Esophagus (tissue), 2 donors: ENCODE results near the gene C10orf67. TPM values are rescaled to one million over a fixed set of nuclear protein-coding genes. Genes with fewer than 3 reads are reported as not detected.
A peak's percentile ranks its signal among the peaks of the same experiment; 100 is the strongest.
"Not testable (repeated sequence)": the region's sequence is repeated elsewhere in the genome, so short reads cannot be mapped to it uniquely, and the experiment has no call there.

Source experiments
- H3K27ac ChIP-seq, 2 donors: one replicate each; pipeline ENCODE4 v1.5.1; 2013; ENCODE audit warnings: low read depth in 2 of 2, mild to moderate bottlenecking in 2 of 2, inconsistent platforms in 1 of 2, low read length in 1 of 2, moderate library complexity in 1 of 2
- H3K27me3 ChIP-seq, 2 donors: one replicate each; pipeline ENCODE4 v1.6.1; 2013; ENCODE audit warnings: low read length in 2 of 2, control low read depth in 1 of 2, mild to moderate bottlenecking in 1 of 2; ENCODE audit not compliant: insufficient read depth in 2 of 2, control insufficient read depth in 1 of 2
- H3K36me3 ChIP-seq, 2 donors: one replicate each; pipeline ENCODE4 v1.6.1; 2013; ENCODE audit warnings: low read length in 1 of 2; ENCODE audit not compliant: control insufficient read depth in 2 of 2, insufficient read depth in 2 of 2
- H3K4me1 ChIP-seq, 2 donors: one replicate each; pipeline ENCODE4 v1.6.1; 2013; ENCODE audit warnings: low read length in 1 of 2; ENCODE audit not compliant: control insufficient read depth in 2 of 2, insufficient read depth in 2 of 2
- H3K4me3 ChIP-seq, 2 donors: one replicate each; pipeline ENCODE4 v1.5.1; 2013; ENCODE audit warnings: low read length in 2 of 2, mild to moderate bottlenecking in 2 of 2, low read depth in 1 of 2, moderate library complexity in 1 of 2
- H3K9me3 ChIP-seq, 2 donors: one replicate each; pipeline ENCODE4 v1.6.1; 2013; ENCODE audit warnings: mild to moderate bottlenecking in 2 of 2, low read depth in 1 of 2, low read length in 1 of 2, moderate library complexity in 1 of 2; ENCODE audit not compliant: control insufficient read depth in 2 of 2, insufficient read depth in 1 of 2
- WGBS, 2 donors: extraction: QIAGEN DNeasy Blood & Tissue Kit; methylation state at CpG; one replicate each; pipeline ENCODE4 v1.1.7; 2013; 5-methylcytosine and 5-hydroxymethylcytosine counted together
- polyA plus RNA-seq, 2 donors: library from polyadenylated mRNA; stranded (reverse); fragments of 200-250 nt; gene quantifications; one replicate each; pipeline ENCODE4 v1.2.3, GENCODE V29; 2013
- donor health status: healthy with polysubstance abuse.
- donor health status: Bipolar disorder and iron deficiency.

C10orf67 gene
- under 1 TPM; 0.04 to 0.08 TPM for polyA plus RNA-seq

DNA sequence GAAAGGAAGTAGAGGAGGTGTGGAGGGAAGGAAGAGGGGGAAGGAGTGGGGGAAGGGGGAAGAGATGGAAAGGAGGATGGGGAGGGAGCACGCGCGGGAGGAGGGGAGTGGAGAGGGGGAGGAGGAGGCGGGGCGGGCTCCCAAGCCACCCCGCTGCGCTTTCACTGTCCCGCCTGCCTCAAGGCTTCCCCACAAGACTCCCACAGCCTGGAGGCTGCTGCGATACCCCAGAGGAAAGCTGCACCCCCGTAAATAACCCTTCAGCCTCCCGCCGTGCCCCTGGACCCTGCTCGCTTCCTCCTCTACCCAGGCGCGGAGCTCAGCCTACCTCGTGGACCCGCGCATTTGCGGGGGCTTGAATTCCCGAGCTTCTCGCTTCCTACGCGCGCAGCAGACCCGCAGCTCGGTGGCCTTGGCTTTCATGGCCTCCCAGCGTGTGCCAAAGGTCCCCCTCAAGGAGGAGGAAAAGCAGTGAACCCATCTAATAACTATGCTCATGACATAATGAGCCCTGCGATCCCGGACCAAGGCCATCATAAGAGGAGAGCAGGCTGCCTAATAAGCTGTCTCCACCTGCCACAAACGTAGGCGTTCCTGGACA, at the start of gene C10orf67:
Gene C10orf67 (minus strand): TSS at position 557 of the 601 bp plus-strand sequence. CDS start 23 bp downstream, at position 534.
- Histone ChIP-seq H3K36me3 (no peaks in the 10 kb centered on the region), H3K27me3 (no peaks in the 10 kb centered on the region), H3K4me3 (peak within 1 kb of the TSS; percentile 53), H3K9me3 (no peaks in the 10 kb centered on the region), H3K27ac (no peak within 1 kb of the TSS), H3K4me1 (no peaks in the 10 kb centered on the region)
- WGBS, 2 donors: 0 to 2% methylated on average over 24 to 31 of the region's 31 CpGs

DNA sequence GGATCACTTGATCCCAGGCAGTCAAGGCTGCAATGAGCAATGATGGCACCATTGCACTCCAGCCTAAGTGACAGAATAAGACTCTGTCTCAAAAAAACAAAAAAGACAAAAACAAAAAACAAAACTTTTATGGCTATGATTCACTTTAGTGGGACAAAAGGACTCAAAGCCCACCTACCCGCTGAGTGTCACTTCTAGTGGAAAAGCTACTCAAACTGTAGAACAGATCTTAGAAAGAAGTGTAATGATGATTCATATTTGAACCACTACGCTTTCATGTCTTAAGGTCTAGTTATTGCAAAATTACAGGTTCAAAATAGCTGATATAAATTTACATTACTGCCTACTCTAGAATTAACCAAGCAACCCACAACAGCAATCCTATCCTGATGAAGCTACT, 47.2 kb upstream of the C10orf67 start:
- no peak overlapping the region for H3K4me3 ChIP-seq
- H3K4me1 ChIP-seq: peaks cover 0 to 2% of the 10 kb centered on the region in 2 donors
- no peaks in the 10 kb centered on the region for H3K27me3 ChIP-seq
- no peak overlapping the region for H3K27ac ChIP-seq
- H3K9me3 ChIP-seq: no peaks in the 10 kb centered on the region
- H3K36me3 ChIP-seq: no peaks in the 10 kb centered on the region
- 66 to 91% methylated on average over 2 of the region's 2 CpGs for WGBS, 2 donors

DNA sequence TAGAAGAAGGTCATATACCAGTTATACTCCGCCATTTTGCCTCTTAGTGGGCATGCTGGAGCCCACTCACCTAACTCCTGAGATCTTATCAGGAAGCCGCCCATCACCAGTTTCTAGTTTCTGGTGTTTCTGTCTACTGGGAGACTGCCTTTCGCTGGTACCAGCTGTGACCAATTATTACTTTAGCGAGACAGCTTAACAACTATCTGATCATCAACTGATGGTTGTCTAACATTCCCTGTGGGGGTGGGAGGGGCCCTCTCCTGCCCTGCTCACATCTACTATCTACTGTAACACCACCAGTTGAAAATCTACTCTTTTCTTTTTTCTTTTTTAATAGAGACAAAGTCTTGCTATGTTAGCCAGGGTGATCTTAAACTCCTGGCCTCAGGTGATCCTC, 46.2 kb upstream of the C10orf67 start:
- Histone ChIP-seq H3K27me3 (no peaks in the 10 kb centered on the region), H3K9me3 (no peaks in the 10 kb centered on the region), H3K4me3 (no peak overlapping the region), H3K4me1 (no peaks in the 10 kb centered on the region), H3K36me3 (no peaks in the 10 kb centered on the region), H3K27ac (no peak overlapping the region)
- WGBS, 2 donors: 95% methylated on average over 4 of the region's 4 CpGs

DNA sequence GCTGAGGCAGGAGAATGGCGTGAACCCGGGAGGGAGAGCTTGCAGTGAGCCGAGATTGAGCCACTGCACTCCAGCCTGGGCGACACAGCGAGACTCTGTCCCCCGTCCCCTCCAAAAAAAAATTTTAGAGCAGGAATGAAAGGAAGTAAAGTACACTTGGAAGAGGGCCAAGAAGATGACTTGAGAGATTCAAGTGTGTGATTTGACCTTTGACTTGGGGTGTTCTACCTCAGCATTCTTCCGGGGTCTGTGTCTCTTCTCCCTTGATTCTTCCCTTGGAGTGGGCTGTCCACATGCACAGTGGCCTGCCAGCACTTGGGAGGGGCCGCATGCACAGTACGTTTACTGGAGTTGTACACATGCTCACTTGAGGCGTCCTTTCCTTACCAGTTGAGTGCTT, 45.8 kb upstream of the C10orf67 start:
- not testable (repeated sequence) for H3K4me3 ChIP-seq, H3K4me1 ChIP-seq, H3K36me3 ChIP-seq, H3K9me3 ChIP-seq, H3K27ac ChIP-seq, H3K27me3 ChIP-seq
- 87 to 88% methylated on average over 10 of the region's 10 CpGs for WGBS, 2 donors

DNA sequence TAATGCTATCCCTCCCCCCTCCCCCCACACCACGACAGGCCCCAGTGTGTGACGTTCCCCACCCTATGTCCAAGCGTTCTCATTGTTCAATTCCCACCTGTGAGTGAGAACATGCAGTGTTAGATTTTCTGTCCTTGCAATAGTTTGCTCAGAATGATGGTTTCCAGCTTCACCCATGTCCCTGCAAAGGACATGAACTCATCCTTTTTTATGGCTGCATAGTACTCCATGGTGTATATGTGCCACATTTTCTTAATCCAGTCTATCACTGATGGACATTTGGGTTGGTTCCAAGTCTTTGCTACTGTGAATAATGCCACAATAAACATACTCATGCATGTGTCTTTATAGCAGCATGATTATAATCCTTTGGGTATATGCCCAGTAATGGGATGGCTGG, 42.9 kb upstream of the C10orf67 start:
- WGBS, 2 donors: 87 to 94% methylated on average over 3 of the region's 3 CpGs
- H3K27me3 ChIP-seq, H3K36me3 ChIP-seq, H3K9me3 ChIP-seq, H3K4me1 ChIP-seq, H3K4me3 ChIP-seq, H3K27ac ChIP-seq: not testable (repeated sequence)

DNA sequence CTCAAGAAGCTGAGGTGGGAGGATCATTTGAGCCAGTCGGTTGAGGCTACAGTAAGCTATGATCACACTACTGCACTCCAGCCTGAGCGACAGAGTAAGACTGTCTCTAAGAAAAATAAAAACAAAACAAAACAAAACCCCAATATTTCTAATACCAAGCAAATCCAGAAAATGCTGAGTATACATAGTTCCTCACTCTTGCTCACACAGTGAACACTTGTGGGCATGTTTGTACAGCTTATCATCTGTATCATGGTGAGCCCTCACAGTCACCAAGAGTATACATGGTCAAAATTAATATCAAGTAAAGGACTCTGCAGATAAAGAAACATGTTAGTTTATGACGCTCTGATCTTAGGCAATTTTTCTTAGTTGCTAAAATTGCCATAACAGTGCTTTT, 41.5 kb upstream of the C10orf67 start:
- Histone ChIP-seq H3K27me3 (no peaks in the 10 kb centered on the region), H3K36me3 (no peaks in the 10 kb centered on the region), H3K4me3 (no peak overlapping the region), H3K4me1 (no peaks in the 10 kb centered on the region), H3K9me3 (no peaks in the 10 kb centered on the region), H3K27ac (no peak overlapping the region)
- WGBS, 2 donors: 88 to 89% methylated on average over 3 of the region's 3 CpGs

DNA sequence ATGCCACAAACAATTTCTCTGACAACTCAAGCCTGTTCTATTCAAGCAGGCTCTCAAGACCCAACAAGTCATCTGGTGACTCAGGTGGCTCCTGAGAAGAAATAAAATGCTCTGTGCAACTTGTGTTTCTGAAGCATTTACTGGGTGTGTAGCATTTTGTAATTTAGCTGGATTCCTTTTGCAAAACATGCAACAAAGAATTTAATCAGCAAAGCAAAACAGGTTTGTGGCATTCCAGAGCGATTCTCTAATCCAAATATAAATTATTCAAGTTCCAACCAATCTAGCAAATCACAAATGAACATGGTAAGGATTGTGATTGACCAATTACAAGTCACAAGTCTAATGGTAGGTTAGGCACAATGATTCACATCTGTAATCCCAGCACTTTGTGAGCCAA, 39.8 kb upstream of the C10orf67 start:
- 48 to 58% methylated on average over 1 of the region's 1 CpG for WGBS, 2 donors
- Histone ChIP-seq H3K36me3 (no peaks in the 10 kb centered on the region), H3K4me1 (no peaks in the 10 kb centered on the region), H3K27ac (peak overlapping the region; percentile 14 to 81), H3K9me3 (no peaks in the 10 kb centered on the region), H3K4me3 (no peak overlapping the region), H3K27me3 (no peaks in the 10 kb centered on the region)

DNA sequence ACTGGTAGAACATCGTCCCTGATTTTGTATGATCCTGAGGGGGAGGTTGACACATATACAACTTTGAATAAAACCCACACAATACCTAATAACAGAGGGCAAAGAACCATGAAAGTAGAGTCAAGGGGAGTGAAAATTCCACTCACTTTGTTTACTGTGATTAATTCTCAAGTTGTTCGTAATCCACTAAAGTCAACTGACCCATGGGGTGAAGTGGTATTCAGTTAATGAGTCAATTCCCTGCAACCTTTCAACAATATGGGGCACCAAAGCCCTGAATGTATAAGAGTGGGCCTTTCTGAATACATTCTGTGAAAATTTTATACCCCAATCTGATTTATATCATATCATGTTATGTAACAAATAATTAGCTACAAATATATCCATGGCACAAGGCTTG, 39.0 kb upstream of the C10orf67 start:
- Histone ChIP-seq H3K4me3 (no peak overlapping the region), H3K9me3 (no peaks in the 10 kb centered on the region), H3K36me3 (no peaks in the 10 kb centered on the region), H3K27ac (no peak overlapping the region), H3K27me3 (no peaks in the 10 kb centered on the region), H3K4me1 (no peaks in the 10 kb centered on the region)
- 67 to 84% methylated on average over 2 of the region's 2 CpGs for WGBS, 2 donors

DNA sequence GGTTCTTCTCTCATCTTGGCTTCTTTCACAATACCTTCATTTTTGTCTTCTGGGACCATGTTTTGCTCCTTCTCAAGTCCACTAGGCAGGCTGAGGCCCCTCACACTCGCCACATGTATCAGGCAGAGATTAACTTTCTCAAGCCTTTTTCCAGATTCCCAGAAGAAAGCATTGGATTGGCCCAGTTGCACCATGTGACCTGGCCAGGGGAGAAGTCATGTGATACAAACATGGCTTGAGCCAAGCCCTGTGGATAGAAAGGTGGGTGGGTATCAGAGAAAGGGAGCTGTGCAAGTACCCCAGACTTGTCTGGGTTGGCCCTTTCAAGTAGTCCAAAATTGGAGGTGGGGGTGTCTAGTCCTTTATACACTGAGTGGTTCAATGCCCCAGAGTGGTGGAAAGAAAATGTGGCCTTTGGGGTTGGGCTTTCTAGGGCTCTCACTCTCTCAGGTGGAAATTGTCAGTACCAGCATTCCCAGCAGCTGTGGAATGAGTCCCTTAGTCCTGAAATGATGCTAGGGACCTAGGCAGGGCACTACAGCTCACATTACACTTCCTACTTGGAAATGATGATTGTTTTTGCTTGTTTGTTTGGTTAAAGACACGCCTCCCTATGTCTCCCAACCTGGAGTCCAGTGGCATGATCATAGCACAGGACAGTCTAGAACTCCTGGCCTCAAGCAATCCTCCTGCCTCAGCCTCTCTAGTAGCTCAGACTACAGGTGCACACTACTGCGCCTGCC, 36.9 kb upstream of the C10orf67 start:
- no peaks in the 10 kb centered on the region for H3K27me3 ChIP-seq
- H3K4me1 ChIP-seq: no peaks in the 10 kb centered on the region
- no peak overlapping the region for H3K27ac ChIP-seq
- no peaks in the 10 kb centered on the region for H3K36me3 ChIP-seq
- H3K4me3 ChIP-seq: no peak overlapping the region
- 88 to 90% methylated on average over 3 of the region's 3 CpGs for WGBS, 2 donors
- H3K9me3 ChIP-seq: no peaks in the 10 kb centered on the region

DNA sequence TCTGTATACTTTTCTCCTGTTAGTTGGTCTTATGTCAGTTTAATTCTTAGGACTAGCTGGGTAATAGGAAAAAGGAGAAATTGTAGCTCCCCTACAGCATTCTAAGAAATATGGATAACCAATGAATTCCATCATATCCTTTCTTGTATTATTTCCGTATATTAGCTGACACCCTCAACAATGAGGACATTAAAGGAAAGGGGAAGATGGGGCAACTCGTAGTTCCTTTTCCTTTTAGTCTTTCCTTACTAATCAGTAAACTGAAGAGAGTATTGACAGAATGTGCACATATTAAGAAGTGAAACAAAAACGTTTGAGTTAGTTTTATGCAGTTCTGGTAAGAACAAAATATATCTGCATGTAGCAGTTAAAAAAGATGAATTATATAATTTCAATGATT, 35.1 kb upstream of the C10orf67 start:
- H3K9me3 ChIP-seq: no peaks in the 10 kb centered on the region
- H3K4me3 ChIP-seq: no peak overlapping the region
- H3K27me3 ChIP-seq: no peaks in the 10 kb centered on the region
- WGBS, 2 donors: 66 to 67% methylated on average over 3 of the region's 3 CpGs
- H3K4me1 ChIP-seq: no peaks in the 10 kb centered on the region
- no peaks in the 10 kb centered on the region for H3K36me3 ChIP-seq
- H3K27ac ChIP-seq: no peak overlapping the region
